NCI-H82 (cell line): Measurements from ENCODE around the gene PLAC1.

Experiments used
- DNase-seq: peaks from one replicate; lab custom pipeline; 2025; lab: John Stamatoyannopoulos, UW

Gene PLAC1

DNA sequence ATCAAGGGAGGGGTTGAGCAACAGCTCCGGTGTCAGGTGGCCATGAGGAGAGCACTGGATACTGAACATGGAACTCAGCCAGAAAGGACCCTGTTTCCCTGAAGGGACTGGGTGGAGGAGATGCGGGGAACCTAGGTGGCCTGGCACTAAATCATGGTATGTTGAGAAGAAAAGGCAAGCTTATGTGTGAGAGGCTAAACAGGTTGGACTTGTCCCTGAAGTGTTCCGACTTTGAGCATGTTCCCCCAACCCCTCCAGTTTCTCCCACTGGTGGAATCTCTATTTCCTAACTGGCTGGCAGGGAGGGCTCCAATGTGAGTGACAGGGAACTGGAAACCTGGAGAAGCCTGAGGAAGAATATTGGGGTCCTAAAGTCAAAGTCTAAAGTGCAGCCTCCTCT, 69.5 kb downstream of the PLAC1 start:
- no peak for DNase-seq

DNA sequence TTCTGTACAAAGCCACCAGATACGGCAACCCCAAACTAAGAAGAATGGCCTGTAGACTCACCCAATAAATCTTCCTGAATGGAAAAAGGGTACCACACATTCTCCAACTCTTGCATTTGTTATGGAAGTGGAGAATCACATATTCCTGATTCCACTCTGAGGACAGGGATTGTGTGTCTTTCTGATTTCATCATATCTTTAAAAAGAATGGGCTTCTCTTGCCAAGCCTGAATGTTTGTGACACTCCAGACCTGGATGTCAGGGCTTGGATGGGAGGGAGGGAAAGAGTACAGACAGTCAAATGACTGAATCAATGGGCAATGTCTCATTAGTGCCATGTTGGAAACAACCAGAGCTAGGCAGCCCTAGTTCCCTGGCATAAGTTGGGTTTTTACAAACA, 77.4 kb downstream of the PLAC1 start:
- no peak for DNase-seq

DNA sequence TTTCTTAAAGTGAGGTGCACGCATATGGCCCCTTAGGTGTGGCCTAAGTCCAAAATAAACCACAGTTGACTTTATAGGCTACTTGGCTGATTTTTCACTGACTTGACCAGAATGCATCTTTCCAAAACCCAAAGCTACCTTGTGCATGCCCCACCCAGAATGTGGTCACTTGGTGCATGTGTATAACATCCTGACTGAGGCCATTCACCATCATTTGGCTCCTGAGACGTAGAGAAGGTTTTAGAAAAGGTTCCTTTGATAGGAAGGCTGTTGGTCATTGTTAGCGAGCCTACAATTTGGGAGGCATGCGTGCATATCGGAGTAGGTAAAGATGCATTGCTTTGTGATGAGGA, 84.6 kb downstream of the PLAC1 start:
- DNase-seq, result no peak

- no peak for DNase-seq
Observed at GRCh38 chrX:134572816-134573682, 85.2 kb downstream of the PLAC1 start.

DNA sequence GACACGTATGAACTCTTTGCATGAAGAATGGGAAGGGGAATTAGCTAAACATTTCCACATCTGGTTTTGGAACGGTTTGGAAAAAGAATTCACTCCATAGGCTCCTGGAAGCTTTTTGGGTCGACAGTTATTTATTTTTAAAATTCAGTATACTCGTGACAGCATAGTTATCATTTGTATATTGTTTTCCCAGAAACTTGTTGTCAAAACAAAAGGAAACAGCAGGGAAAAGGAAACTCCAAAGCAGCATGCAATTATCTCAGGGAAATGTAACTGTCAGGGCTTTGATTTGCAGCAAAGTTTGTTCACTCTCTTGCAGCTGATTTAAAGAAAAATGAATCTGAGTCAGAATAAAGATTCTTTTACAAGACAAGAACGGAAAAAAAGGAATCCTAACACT, 86.5 kb downstream of the PLAC1 start:
- no peak for DNase-seq

GRCh38 chrX:134570899-134571298, 87.4 kb downstream of the PLAC1 start:
- DNase-seq, result peak; percentile 57

- peak; percentile 16 for DNase-seq
Observed at GRCh38 chrX:134570509-134570846, 87.8 kb downstream of the PLAC1 start.

GRCh38 chrX:134569306-134569705, 89.0 kb downstream of the PLAC1 start:
- DNase-seq, result peak; percentile 54

DNA sequence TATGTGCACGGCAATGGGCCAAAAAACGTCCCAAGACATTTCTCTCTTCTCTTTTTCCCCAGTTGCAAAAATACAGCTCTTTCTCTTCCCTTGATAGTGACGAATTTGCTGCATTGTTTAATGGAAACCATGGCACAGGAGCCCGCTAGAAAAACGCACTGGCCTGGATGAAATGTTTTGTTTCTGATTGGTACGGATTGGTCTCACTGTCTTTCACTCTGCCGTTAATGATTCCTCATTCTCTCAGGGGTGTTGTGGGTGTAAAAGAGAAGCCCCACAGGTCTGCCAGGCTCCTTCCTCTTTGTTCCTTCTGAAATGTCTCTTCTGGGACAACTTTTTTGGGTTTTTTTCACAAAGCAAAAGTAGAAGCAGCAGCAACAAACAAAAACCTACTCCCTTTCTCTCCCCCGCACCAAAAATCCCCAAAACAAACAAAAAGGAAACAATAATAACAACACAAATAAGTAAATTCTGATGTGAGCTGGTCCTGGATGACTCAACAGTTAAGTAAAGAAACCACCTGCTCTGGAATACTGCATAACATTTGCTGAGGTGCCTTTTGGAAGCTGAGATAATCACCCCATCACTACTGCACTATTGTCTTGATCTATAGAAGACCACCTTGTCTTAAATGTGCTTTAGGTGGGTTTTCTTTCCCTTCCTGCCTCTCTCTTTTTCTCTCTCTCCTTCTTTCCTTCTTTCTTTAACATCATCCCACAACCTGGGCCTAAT, 89.8 kb downstream of the PLAC1 start:
- DNase-seq, result no peak

GRCh38 chrX:134566506-134566905, 91.8 kb downstream of the PLAC1 start:
- no peak for DNase-seq

GRCh38 chrX:134562002-134562401, 96.3 kb downstream of the PLAC1 start:
- DNase-seq, result no peak

- DNase-seq, result no peak
Observed at GRCh38 chrX:134558133-134558532, 100.1 kb downstream of the PLAC1 start.

DNA sequence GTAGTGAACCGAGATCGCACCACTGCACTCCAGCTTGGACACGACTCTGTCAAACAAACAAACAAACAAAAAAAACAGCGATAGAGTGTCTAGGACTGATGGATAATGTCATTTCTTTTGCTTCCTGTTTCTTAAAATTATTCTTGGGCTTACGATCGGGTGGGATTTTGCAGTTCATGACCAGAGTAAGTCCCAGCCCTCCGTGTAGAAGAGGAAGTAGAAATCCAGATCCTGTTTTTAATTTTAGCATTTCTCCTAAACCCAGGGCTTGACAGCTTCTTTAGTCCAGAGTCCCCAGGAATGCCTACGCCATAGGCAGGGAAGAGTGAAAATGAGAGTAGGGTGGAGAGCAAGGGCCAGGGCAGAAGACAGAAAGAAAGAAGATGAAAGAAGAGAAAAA, 104.0 kb downstream of the PLAC1 start:
- no peak for DNase-seq

- DNase-seq, result no peak
Observed at GRCh38 chrX:134552351-134552750, 105.9 kb downstream of the PLAC1 start.

DNA sequence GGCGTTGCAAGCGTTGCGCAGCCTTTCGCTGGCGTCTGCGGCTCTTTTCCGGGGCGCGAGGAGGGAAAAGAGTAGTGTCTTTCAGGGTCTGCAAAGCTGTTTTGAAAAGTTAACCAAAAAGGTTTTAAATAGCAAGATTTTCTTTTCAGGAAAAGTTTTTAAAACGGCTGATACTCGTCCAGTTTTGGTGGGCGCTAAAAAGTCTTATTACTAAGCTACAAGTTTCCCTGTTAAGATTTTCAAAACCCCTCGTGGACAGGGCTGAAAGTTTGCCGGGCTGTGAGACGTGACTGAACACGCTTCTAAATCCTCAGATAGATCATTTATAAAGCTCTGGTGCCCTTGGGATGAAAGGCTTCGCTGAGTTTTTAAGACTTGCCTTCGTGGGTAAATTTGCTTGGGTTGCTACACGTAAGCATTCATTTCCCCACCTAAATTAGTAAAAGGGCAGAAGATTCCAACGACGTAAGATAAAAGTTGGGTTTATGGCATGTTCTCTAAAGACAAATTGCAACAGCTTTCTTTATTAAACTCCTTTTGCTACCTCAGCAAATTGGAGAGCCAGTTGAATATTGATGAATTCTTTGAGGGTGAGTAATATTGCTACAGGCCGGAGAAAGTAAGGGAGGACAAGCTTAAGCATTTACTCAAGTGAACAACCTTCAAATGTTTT, 106.8 kb downstream of the PLAC1 start:
- DNase-seq, result no peak

- peak; percentile 35 for DNase-seq
Observed at GRCh38 chrX:134548257-134549201, 109.7 kb downstream of the PLAC1 start.

DNA sequence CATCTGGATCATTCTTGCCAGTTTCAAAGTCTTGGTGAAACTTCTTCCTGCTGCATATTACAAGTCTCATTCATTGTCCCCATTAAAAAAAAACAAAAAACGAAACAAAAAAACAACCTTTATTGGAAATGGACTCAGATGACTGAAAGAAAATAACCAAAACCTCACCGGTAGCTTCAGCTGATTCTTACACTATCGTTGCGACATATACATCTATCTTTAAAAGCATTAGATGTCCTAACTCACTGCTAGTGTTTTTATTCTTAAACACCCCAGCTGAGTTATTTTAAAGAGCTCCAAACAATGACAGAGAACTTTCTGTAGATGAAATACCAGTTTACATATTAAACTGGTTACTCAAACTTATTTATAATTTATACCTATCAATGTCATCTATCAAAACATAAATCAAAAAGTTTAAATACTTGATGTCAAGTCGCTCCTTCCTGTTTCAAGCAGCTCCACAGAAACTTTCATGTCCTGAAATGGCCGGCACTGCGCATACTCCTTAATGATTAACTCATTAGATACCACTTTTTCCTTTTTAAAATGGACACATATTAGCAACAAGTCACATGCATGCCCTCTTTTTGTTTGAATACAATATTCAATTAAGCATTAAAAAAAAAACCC, 111.1 kb downstream of the PLAC1 start:
- no peak for DNase-seq

DNA sequence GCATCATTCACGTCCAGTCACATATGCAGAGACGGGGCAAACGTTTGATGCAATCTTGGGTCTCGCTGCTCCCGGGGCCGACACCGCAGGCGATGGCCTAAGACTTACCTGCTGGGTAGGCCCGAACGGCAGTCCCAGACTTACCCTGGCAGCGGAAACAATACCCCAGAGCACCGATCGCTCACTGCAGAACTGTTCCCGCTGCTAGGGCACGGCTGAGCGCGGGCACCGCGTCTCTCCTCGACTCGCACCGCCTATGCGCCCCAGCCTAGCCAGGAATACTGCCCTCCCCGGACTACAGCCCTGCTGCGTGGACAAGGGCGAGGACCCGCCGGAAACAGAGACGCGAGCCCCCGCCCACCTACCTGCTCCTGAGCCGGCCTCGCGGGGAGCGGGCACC, 112.1 kb downstream of the PLAC1 start:
- DNase-seq, result no peak

GRCh38 chrX:134545510-134545909, 112.8 kb downstream of the PLAC1 start:
- DNase-seq, result no peak

- no peak for DNase-seq
Observed at GRCh38 chrX:134544513-134545151, 113.6 kb downstream of the PLAC1 start.

- no peak for DNase-seq
Observed at GRCh38 chrX:134544135-134544512, 114.1 kb downstream of the PLAC1 start.
